ENCODE results near the gene KRTAP21-1. TPM values are rescaled to one million over a fixed set of nuclear protein-coding genes. Genes with fewer than 3 reads are reported as not detected.
A peak's percentile ranks its signal among the peaks of the same experiment; 100 is the strongest.

Gene KRTAP21-1
- total RNA-seq, 2 experiments from 2014 or later: not detected

DNA sequence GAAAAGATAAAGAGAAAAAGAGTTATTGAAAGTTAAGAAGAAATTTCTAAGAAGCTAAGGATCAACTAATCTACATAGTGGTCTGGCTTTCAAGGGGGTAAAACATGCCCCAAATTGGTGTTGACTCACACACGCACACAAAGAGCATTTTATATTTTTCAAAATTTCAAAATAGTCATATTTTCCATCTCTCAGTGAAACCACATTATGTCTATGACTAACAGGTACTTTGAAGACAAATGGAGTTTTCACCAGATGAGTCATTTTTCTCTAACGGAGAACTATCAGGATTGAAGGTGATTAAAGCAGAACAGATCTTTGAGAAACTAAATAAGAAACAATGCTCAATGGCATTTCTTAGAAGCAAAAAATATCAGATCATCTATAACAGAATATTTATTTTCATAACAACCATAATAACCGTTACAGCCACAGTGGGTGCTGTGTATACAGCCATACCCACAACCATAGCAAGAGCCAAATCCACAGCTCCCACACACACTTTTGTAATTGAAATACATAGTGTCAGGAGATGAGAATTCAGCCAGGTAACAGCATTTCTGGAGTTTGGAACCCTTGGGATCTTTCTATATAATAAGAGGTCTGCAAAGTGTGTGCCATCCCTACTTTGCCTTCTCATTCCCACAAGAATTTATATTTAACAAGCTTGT lies 36.9 kb downstream of the KRTAP21-1 start, which contains the start of gene KRTAP21-3:
TSS of gene KRTAP21-3 (minus strand) at position 539 of the 671 bp plus-strand sequence. CDS start at position 521, 18 bp downstream.
- Mint-ChIP-seq H3K4me3 (no peak within 1 kb of the TSS), H3K27ac (peak within 1 kb of the TSS; percentile 46), H3K4me1 (ENCODE audit: low read depth) (peaks cover 21% of the 10 kb centered on the region), H3K27me3 (ENCODE audit: low read depth) (peaks cover 2% of the 10 kb centered on the region), H3K36me3 (ENCODE audit: low read depth) (no peaks in the 10 kb centered on the region), H3K9me3 (peaks cover 6% of the 10 kb centered on the region)
- peak; percentile 33 for DNase-seq
- CTCF ChIA-PET: interaction anchor here (0.6 to 1.1 kb wide), 2 partner anchors 9 to 378 kb away, joined by 3 to 4 read pairs; no protein-coding TSS in a partner anchor
- intact Hi-C loops (cut with micrococcal nuclease): loop anchor here (1.0 to 10.0 kb wide), 10 partner anchors 8 to 1521 kb away; partner anchors contain the start of gene TIAM1

DNA sequence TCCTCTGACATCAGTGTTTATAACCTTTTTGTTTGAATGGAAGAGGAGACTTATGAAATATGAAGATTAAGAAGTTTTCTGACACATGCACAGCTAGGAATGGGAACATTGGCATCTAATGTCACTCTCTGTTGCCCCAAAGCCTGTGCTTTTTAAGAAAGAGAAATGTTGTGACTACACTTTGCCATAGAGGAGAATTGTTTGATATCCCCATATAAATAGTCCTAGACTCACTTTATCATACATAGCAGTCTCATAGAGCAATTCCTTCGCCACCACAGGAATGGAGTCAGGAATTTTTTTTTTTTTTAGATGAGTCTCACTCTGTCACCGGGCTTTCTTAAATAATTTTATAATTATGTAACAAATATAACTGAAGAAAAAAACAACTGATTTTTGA lies 38.1 kb downstream of the KRTAP21-1 start:
- Mint-ChIP-seq H3K4me3 (no peak overlapping the region), H3K27ac (peak overlapping the region; percentile 6), H3K36me3 (ENCODE audit: low read depth) (no peaks in the 10 kb centered on the region), H3K27me3 (ENCODE audit: low read depth) (no peaks in the 10 kb centered on the region), H3K9me3 (peaks cover 6% of the 10 kb centered on the region), H3K4me1 (ENCODE audit: low read depth) (peaks cover 21% of the 10 kb centered on the region)
- DNase-seq: no peak
- intact Hi-C loops (cut with micrococcal nuclease): loop anchor here (5.0 to 10.0 kb wide), 7 partner anchors 470 to 1520 kb away; partner anchors contain the start of gene TIAM1
- CTCF ChIA-PET: no interaction called here

DNA sequence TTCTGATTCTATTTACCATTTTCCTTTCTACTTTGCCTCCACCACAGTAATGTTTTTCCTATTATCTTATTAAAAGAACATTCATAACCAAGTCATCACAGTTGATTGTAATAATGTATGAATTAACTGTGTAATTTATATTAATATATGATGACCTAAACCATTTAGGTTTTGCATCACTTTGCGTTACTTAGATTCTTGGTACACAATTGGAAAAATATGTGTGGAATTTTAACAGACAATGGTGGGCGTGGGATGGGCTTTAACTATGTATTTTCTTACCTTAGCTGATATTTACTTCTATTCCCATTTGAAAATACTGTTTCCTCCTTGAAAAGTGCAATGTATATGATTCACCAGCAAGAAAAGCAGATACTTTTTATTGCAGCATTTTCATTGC lies 40.3 kb downstream of the KRTAP21-1 start:
- H3K4me3 Mint-ChIP-seq: no peak overlapping the region
- no peak for DNase-seq
- peaks cover 12% of the 10 kb centered on the region for H3K9me3 Mint-ChIP-seq
- no peaks in the 10 kb centered on the region for H3K36me3 Mint-ChIP-seq (ENCODE audit: low read depth)
- H3K27me3 Mint-ChIP-seq (ENCODE audit: low read depth): peaks cover 2% of the 10 kb centered on the region
- CTCF ChIA-PET: no interaction called here
- intact Hi-C loops (cut with micrococcal nuclease): loop anchor here (5.0 to 10.0 kb wide), 7 partner anchors 472 to 1518 kb away; partner anchors contain the start of gene TIAM1
- H3K27ac Mint-ChIP-seq: no peak overlapping the region
- H3K4me1 Mint-ChIP-seq (ENCODE audit: low read depth): peaks cover 26% of the 10 kb centered on the region

DNA sequence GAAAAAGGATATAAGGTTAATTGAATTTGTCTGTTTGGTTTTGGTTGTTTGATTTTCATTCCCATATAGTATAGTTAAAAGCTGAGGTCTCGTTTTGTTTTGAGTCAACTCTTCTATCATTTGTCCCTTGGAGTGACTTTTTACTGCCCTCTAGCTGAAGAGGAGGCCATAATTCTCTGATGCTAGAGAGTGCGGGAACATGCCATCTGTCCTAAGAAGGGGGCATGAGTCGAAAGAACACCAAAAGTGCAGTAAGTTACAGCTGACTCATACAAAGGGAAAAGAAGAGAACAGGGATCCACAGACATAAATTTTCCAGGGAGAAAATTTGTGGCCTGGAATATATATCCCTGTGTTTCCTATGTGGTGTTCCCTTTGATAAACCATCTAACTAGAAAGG lies 40.8 kb downstream of the KRTAP21-1 start:
- CTCF ChIA-PET: no interaction called here
- Mint-ChIP-seq H3K9me3 (peaks cover 14% of the 10 kb centered on the region), H3K4me3 (no peak overlapping the region), H3K4me1 (ENCODE audit: low read depth) (peaks cover 21% of the 10 kb centered on the region), H3K36me3 (ENCODE audit: low read depth) (no peaks in the 10 kb centered on the region), H3K27me3 (ENCODE audit: low read depth) (peaks cover 2% of the 10 kb centered on the region), H3K27ac (no peak overlapping the region)
- no peak for DNase-seq
- intact Hi-C loops (cut with micrococcal nuclease): loop anchor here (10.0 kb wide), 3 partner anchors 580 to 1280 kb away; no protein-coding TSS in a partner anchor

DNA sequence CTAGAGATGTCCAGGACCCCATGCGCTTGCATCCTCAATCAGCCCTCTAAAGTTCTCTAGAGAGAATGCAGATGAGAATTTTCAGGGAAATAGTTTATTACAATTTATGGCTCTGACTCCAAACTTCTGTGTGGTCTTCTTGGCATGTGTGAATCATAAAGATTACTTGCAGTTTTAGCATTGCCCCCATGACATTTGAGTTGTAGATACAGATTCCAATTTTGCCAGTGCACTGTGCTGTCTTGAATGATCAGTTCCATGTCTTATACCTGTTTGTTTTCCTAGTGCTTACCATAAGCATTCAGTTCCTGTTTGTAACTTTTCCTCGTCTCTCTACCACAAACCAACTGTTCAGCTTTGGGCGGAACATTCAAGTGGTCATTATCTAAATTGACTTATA lies 41.5 kb downstream of the KRTAP21-1 start:
- CTCF ChIA-PET: no interaction called here
- Mint-ChIP-seq H3K36me3 (ENCODE audit: low read depth) (no peaks in the 10 kb centered on the region), H3K27ac (no peak overlapping the region)

DNA sequence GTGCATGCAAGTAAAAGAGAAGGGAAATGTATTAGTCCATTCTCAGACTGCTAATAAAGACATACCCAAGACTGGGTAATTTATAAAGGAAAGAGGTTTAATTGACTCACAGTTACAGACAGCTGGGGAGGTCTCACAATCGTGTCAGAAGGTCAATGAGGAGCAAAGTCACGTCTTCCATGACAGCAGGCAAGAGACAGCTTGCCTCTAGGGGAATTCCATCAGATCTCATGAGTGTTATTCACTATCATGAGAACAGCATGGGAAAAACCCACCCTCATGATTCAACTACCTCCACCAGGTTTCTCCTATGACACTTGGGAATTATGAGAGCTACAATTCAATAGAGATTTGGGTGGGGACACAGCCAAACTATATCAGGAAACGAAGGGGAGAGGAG lies 44.7 kb downstream of the KRTAP21-1 start:
- Mint-ChIP-seq H3K4me3 (no peak overlapping the region), H3K27ac (peak overlapping the region; percentile 1), H3K9me3 (peaks cover 11% of the 10 kb centered on the region), H3K27me3 (ENCODE audit: low read depth) (peaks cover 4% of the 10 kb centered on the region), H3K4me1 (ENCODE audit: low read depth) (peaks cover 6% of the 10 kb centered on the region), H3K36me3 (ENCODE audit: low read depth) (no peaks in the 10 kb centered on the region)
- intact Hi-C loops (cut with micrococcal nuclease): loop anchor here (1.0 to 10.0 kb wide), 4 partner anchors 8 to 1276 kb away; partner anchors contain the start of gene KRTAP21-3
- peak; percentile 30 for DNase-seq
- CTCF ChIA-PET: no interaction called here

More for the DNA sequence above, 41.5 kb downstream of the KRTAP21-1 start:
- H3K4me1 Mint-ChIP-seq (ENCODE audit: low read depth): peaks cover 15% of the 10 kb centered on the region
- intact Hi-C loops (cut with micrococcal nuclease): loop anchor here (10.0 kb wide), 3 partner anchors 581 to 1279 kb away; no protein-coding TSS in a partner anchor
- no peak overlapping the region for H3K4me3 Mint-ChIP-seq
- peaks cover 14% of the 10 kb centered on the region for H3K9me3 Mint-ChIP-seq
- no peak for DNase-seq
- H3K27me3 Mint-ChIP-seq (ENCODE audit: low read depth): peaks cover 2% of the 10 kb centered on the region

DNA sequence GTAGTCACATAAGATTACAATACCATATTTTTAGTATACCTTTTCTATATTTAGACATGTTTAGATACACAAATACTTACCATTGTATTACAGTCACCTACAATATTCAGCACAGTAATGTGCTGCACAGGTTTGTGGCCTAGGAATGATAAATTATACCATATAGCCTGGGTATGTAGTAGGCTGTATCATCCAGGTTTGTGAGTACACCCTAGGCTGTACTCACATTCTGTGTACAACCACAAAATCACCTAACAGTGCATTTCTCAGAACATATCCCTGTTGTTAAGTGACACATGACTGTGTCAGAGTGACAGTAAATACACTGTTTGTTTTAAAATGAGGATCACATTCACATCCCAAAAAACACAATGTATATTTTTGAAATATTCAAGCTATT lies 47.8 kb downstream of the KRTAP21-1 start:
- CTCF ChIA-PET: no interaction called here
- DNase-seq: no peak
- Mint-ChIP-seq H3K9me3 (peaks cover 9% of the 10 kb centered on the region), H3K4me1 (ENCODE audit: low read depth) (peaks cover 5% of the 10 kb centered on the region), H3K27ac (no peak overlapping the region), H3K27me3 (ENCODE audit: low read depth) (peaks cover 6% of the 10 kb centered on the region), H3K36me3 (ENCODE audit: low read depth) (no peaks in the 10 kb centered on the region), H3K4me3 (no peak overlapping the region)
- intact Hi-C loops (cut with micrococcal nuclease): no loop called here

Other genes starting within 250 kb of the KRTAP21-1 start
- gene KRTAP19-6, start 213.6 kb downstream of the KRTAP21-1 start, total RNA-seq: not detected
- not detected for gene KRTAP19-7, start 194.1 kb downstream of the KRTAP21-1 start, total RNA-seq
- gene KRTAP22-2, start 165.0 kb downstream of the KRTAP21-1 start, total RNA-seq: not detected
- gene KRTAP6-3, start 163.0 kb downstream of the KRTAP21-1 start, total RNA-seq: not detected
- gene KRTAP6-2, start 156.5 kb downstream of the KRTAP21-1 start, total RNA-seq: not detected
- gene KRTAP22-1, start 154.3 kb downstream of the KRTAP21-1 start, total RNA-seq: not detected
- gene KRTAP6-1, start 141.5 kb downstream of the KRTAP21-1 start, total RNA-seq: not detected
- gene KRTAP20-1, start 139.0 kb downstream of the KRTAP21-1 start, total RNA-seq: not detected
- not detected for gene KRTAP20-4, start 134.8 kb downstream of the KRTAP21-1 start, total RNA-seq
- gene KRTAP20-2, start 120.2 kb downstream of the KRTAP21-1 start, total RNA-seq: not detected
- not detected for gene KRTAP20-3, start 112.6 kb downstream of the KRTAP21-1 start, total RNA-seq
- gene KRTAP21-3, start 36.7 kb downstream of the KRTAP21-1 start, total RNA-seq: not detected
- gene KRTAP21-2, start 8.2 kb downstream of the KRTAP21-1 start, total RNA-seq: not detected
- not detected for gene KRTAP8-1, start 57.8 kb upstream of the KRTAP21-1 start, total RNA-seq
- not detected for gene KRTAP7-1, start 74.3 kb upstream of the KRTAP21-1 start, total RNA-seq
- not detected for gene KRTAP11-1, start 126.2 kb upstream of the KRTAP21-1 start, total RNA-seq